ENCODE results near the gene PTPN1. TPM values are rescaled to one million over a fixed set of nuclear protein-coding genes. Genes with fewer than 3 reads are reported as not detected.
A peak's percentile ranks its signal among the peaks of the same experiment; 100 is the strongest.

PTPN1 gene
- total RNA-seq, 1 experiment from 2014 or later = 30.8 TPM

- Histone ChIP-seq H4K8ac (replicated peaks; ENCODE audit: insufficient read length, low read depth, low read length) (no peak overlapping the region), H2BK120ac (ENCODE audit: low read depth, low read length, poor library complexity, severe bottlenecking) (no peak overlapping the region), H3K14ac (ENCODE audit: insufficient read depth, low read length) (no peak overlapping the region), H2AK5ac (ENCODE audit: insufficient read length, low read length) (no peak overlapping the region), H3K4me1 (ENCODE audit: insufficient read depth, low read length) (no peaks in the 10 kb centered on the region), H3K27ac (ENCODE audit: insufficient read length, low read depth, low read length) (no peak overlapping the region), H2BK20ac (ENCODE audit: low read depth, low read length, poor library complexity, severe bottlenecking) (no peak overlapping the region), H3K23me2 (ENCODE audit: insufficient read length, low read depth, low read length, poor library complexity, severe bottlenecking) (peaks cover 9% of the 10 kb centered on the region), H2BK5ac (ENCODE audit: insufficient read length, low read length) (no peak overlapping the region), H4K20me1 (ENCODE audit: control insufficient read depth, insufficient read depth, insufficient read length) (no peaks in the 10 kb centered on the region), H3K27me3 (ENCODE audit: insufficient read depth, low read length) (no peaks in the 10 kb centered on the region), H3T11ph (ENCODE audit: low read length) (no peak overlapping the region), H3K18ac (ENCODE audit: insufficient read length, low read depth, low read length) (no peak overlapping the region), H2AFZ (ENCODE audit: low read length) (no peak overlapping the region), H2BK15ac (ENCODE audit: low read depth, low read length) (no peak overlapping the region), H4K91ac (ENCODE audit: insufficient read length, low read depth, low read length) (no peak overlapping the region), H3K9me3 (ENCODE audit: control insufficient read depth, low read depth, low read length) (no peaks in the 10 kb centered on the region), H2BK12ac (ENCODE audit: insufficient read length, low read depth, low read length) (no peak overlapping the region), H3K79me2 (ENCODE audit: insufficient read depth, low read length) (peaks cover 16% of the 10 kb centered on the region; the same call in 1 of the 2 replicates), H3K79me1 (ENCODE audit: insufficient read depth, low read depth, low read length, poor library complexity, severe bottlenecking) (peaks cover 3% of the 10 kb centered on the region), H4K5ac (ENCODE audit: insufficient read length, low read depth, low read length) (no peak overlapping the region), H3K4ac (ENCODE audit: low read depth, low read length) (no peak overlapping the region), H3K4me2 (ENCODE audit: insufficient read depth, insufficient read length, low read length) (no peak overlapping the region), H3K23ac (ENCODE audit: insufficient read length, low read depth, low read length) (no peak overlapping the region), H3K9ac (ENCODE audit: extremely low read depth, insufficient read length, low read length) (no peak overlapping the region), H3K56ac (ENCODE audit: insufficient read length, low read depth, low read length) (no peak overlapping the region)
- Mint-ChIP-seq H3K4me3 (no peak overlapping the region; a peak in 1 of 5 replicates), H3K36me3 (ENCODE audit: insufficient read depth in 1 of 3, low read depth in 3 of 3) (no peaks in the 10 kb centered on the region), H3K27ac (peak overlapping the region in 1 of 3 experiments; percentile 76; a peak in 1 of 7 replicates), H3K27me3 (ENCODE audit: low read depth) (no peaks in the 10 kb centered on the region), H3K9me3 (no peaks in the 10 kb centered on the region), H3K4me1 (peaks cover 22 to 27% of the 10 kb centered on the region in 2 experiments)
- no peak for DNase-seq
- TF ChIP-seq CTCF (conservative IDR thresholded peaks at IDR 0.05) = no peak
- no CpG with 5 or more reads among the region's 5 CpGs for WGBS (ENCODE audit: extremely low coverage, insufficient read length, low lambda C conversion rate)
Measured at GRCh38 chr20:50513169-50514034, 3.2 kb downstream of the PTPN1 start.
